Lung (tissue), 12 donors: ENCODE data around the gene UBE2O. TPM values are rescaled to one million over a fixed set of nuclear protein-coding genes. Genes with fewer than 3 reads are reported as not detected.

Experiments used
- ATAC-seq: fragments of 200-7000 bp; cut with Tn5 transposase; one replicate; pipeline ENCODE4 v1.9.1; 2020; ENCODE audit warnings: moderate number of reproducible peaks; ENCODE audit not compliant: insufficient read depth, low FRiP score
- DNase-seq, 3 donors: peaks; one replicate each; pipeline ENCODE4 v3.0.0-alpha.2; 2013 to 2017
- H3K27ac ChIP-seq, 2 donors: one replicate each; pipeline ENCODE4 v1.5.1; 2013; ENCODE audit warnings: mild to moderate bottlenecking in 2 of 2, moderate library complexity in 2 of 2, control low read depth in 1 of 2, inconsistent platforms in 1 of 2, low read depth in 1 of 2, low read length in 1 of 2
- H3K27me3 ChIP-seq, 3 donors: one replicate each; pipeline ENCODE4 v1.5.1; 2013; ENCODE audit warnings: low read length in 2 of 3; ENCODE audit not compliant: control insufficient read depth in 3 of 3, insufficient read depth in 3 of 3
- H3K36me3 ChIP-seq, 4 donors: one replicate each; pipeline ENCODE4 v1.5.1; 2013; ENCODE audit warnings: low read length in 4 of 4, mild to moderate bottlenecking in 1 of 4, moderate library complexity in 1 of 4; ENCODE audit not compliant: control insufficient read depth in 4 of 4, insufficient read depth in 4 of 4
- H3K4me1 ChIP-seq, 5 donors: one replicate each; pipeline ENCODE4 v1.5.1; 2013; ENCODE audit warnings: low read length in 5 of 5, mild to moderate bottlenecking in 2 of 5, moderate library complexity in 1 of 5; ENCODE audit not compliant: control insufficient read depth in 5 of 5, insufficient read depth in 5 of 5
- H3K4me3 ChIP-seq: one replicate; pipeline ENCODE4 v1.5.1; 2013; ENCODE audit warnings: mild to moderate bottlenecking, control low read depth, moderate library complexity
- H3K9ac ChIP-seq, 2 donors: one replicate each; pipeline ENCODE4 v1.5.1; 2013; ENCODE audit warnings: low read length in 2 of 2, control low read depth in 1 of 2; ENCODE audit not compliant: insufficient read depth in 1 of 2
- H3K9me3 ChIP-seq, 4 donors: one replicate each; pipeline ENCODE4 v1.5.1; 2013; ENCODE audit warnings: low read length in 3 of 4, mild to moderate bottlenecking in 1 of 4, moderate library complexity in 1 of 4; ENCODE audit not compliant: control insufficient read depth in 4 of 4, insufficient read depth in 3 of 4
- WGBS, 2 donors: extraction: QIAGEN DNeasy Blood & Tissue Kit; methylation state at CpG; one replicate each; pipeline ENCODE4 v1.1.7; 2013; 5-methylcytosine and 5-hydroxymethylcytosine counted together
- polyA plus RNA-seq, 2 donors: library from polyadenylated mRNA; stranded (reverse); fragments of 200-250 nt; gene quantifications; one replicate each; pipeline ENCODE4 v1.2.1, GENCODE V29; 2013
- total RNA-seq, 2 donors: library from RNA; depleted of rRNA in 1 of 2; stranded (reverse); fragments of >200 nt in 1 of 2; gene quantifications; one replicate each; pipeline ENCODE4 v1.2.1, GENCODE V29; 2014 to 2021
- TF ChIP-seq, protein P1 (sequence below): IDR thresholded peaks from 2 replicates; pipeline ENCODE4 v1.5.1; 2012; ENCODE audit warnings: mild to moderate bottlenecking; ENCODE audit errors: control extremely low read depth, extremely low read depth
- donor health status: control.
- donor health status: control.
- donor health status: Bipolar disorder and iron deficiency.
- donor health status: healthy.
- donor health status: DM: yes; HTN: yes; CAD: no.

UBE2O gene
- total and polyA plus RNA-seq, 4 donors = 10.8 to 24.6 (median 17.7) TPM

DNA sequence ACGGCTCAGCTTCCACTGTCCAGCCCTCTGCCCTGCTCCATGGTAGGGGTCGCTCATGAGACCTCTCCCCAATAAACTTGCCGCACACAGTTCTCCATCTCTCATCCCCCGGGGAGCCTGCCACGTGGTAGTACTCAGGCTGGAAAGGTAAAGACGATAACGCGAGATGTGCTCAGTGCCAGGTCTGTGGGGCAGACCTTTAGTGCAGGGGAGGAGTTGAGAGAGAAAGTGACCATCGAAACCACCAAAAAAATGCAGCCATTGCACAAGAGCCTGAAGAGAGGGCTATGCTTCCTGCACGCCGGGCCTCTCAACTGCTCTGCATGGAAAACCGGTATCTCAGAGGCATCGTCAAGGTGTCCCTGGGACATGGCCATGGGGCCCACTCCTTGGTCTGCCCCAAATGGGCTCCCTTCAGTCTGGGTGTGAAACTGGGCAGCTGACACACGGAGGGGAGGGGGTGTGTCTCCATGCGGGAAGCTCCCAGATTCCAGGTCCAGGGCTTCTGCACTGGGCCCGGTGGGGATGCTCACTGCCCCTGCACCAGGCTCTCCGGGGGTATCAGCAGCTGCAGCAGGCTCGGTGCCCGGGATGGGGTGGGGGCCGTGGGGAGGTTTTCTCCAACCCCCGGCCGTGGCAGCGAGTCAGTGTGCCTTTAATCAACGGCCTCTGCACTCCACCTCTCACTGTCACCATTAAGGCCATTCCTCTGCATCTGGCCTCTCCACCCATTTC lies 9.8 kb upstream of the UBE2O start:
- DNase-seq (no peak), ATAC-seq (no peak)
- Histone ChIP-seq H3K9me3 (no peaks in the 10 kb centered on the region), H3K27me3 (no peaks in the 10 kb centered on the region), H3K4me1 (peaks cover 0 to 3% (median 0%) of the 10 kb centered on the region in 5 donors), H3K27ac (no peak overlapping the region), H3K36me3 (no peaks in the 10 kb centered on the region), H3K4me3 (no peak overlapping the region), H3K9ac (no peak overlapping the region)
- WGBS, 2 donors = 76 to 80% methylated on average over 24 of the region's 24 CpGs
- TF ChIP-seq, protein P1, sequence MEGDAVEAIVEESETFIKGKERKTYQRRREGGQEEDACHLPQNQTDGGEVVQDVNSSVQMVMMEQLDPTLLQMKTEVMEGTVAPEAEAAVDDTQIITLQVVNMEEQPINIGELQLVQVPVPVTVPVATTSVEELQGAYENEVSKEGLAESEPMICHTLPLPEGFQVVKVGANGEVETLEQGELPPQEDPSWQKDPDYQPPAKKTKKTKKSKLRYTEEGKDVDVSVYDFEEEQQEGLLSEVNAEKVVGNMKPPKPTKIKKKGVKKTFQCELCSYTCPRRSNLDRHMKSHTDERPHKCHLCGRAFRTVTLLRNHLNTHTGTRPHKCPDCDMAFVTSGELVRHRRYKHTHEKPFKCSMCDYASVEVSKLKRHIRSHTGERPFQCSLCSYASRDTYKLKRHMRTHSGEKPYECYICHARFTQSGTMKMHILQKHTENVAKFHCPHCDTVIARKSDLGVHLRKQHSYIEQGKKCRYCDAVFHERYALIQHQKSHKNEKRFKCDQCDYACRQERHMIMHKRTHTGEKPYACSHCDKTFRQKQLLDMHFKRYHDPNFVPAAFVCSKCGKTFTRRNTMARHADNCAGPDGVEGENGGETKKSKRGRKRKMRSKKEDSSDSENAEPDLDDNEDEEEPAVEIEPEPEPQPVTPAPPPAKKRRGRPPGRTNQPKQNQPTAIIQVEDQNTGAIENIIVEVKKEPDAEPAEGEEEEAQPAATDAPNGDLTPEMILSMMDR = no peak

DNA sequence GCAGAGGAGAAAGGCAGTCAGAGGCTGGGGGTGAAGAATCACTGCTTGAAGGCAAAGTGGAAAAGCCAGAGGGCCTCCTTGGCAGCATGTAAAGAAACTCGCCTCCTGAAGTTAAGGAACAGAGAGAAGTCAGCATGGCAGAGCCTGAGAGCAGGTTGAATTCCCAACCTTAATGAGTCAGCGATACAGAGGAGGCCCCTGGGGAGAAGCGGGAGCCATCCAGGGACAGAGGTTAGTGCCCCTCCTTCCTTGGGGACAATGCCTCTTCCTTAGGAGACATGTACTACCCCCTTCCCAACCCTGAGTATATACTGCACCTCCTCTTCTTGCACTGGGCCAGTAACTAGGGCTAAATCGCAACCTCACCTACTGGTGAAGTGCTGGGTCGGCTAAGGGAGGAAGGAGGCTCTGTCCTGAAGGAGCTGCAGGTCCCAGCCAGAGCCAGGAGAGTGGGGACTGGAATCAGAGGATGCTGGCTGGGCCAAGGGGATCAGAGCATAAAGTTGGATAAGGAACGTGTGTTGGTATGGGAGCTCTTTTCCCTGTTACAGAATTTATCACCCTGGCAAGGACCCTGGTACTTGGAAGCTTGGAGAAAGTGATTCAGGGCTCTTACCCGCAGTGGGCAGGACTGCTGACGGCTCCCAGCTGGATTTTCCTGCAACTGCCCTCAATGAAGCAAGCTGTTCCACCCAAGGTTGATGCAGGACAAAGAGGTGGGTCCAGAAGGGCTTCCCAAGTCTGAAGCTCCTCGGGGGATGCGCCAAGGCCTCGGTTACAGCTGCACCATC lies 9.0 kb upstream of the UBE2O start:
- no peak overlapping the region for H3K9ac ChIP-seq
- H3K4me1 ChIP-seq = peaks cover 0 to 3% (median 0%) of the 10 kb centered on the region in 5 donors
- 86 to 88% methylated on average over 11 of the region's 11 CpGs for WGBS, 2 donors
- TF ChIP-seq, protein P1 = no peak
- H3K4me3 ChIP-seq = no peak overlapping the region
- H3K9me3 ChIP-seq = no peaks in the 10 kb centered on the region
- H3K27ac ChIP-seq = no peak overlapping the region
- no peaks in the 10 kb centered on the region for H3K27me3 ChIP-seq
- DNase-seq = no peak
- no peak for ATAC-seq
- H3K36me3 ChIP-seq = no peaks in the 10 kb centered on the region

DNA sequence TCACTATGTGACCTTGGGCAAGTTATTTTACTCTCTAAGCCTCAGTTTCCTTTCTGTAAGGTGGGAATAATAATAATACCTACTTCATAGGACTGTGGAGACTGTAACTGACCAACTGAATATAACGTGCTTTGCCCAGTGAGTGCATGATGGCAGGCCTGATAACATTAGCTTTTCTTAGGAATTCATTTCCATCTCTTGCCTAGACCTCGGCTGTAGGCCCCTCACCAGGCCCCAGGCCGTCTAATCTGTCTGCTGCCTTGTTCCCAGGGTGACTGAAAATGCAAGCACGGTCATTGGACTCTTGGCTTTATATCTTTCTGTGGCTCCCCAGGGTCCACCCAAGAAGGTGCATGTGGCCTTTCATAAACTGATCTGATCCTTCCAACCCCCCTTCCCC lies 6.7 kb upstream of the UBE2O start:
- Histone ChIP-seq H3K4me3 (no peak overlapping the region), H3K27me3 (no peaks in the 10 kb centered on the region), H3K4me1 (no peaks in the 10 kb centered on the region), H3K36me3 (no peaks in the 10 kb centered on the region), H3K9ac (no peak overlapping the region), H3K27ac (no peak overlapping the region), H3K9me3 (no peaks in the 10 kb centered on the region)
- DNase-seq = no peak
- WGBS, 2 donors = 89 to 90% methylated on average over 4 of the region's 4 CpGs
- TF ChIP-seq, protein P1 = no peak
- ATAC-seq = no peak
